ENCODE measurements around the gene CDK8.
"Not testable (repeated sequence)": the region's sequence is repeated elsewhere in the genome, so short reads cannot be mapped to it uniquely, and the experiment has no call there.

DNA sequence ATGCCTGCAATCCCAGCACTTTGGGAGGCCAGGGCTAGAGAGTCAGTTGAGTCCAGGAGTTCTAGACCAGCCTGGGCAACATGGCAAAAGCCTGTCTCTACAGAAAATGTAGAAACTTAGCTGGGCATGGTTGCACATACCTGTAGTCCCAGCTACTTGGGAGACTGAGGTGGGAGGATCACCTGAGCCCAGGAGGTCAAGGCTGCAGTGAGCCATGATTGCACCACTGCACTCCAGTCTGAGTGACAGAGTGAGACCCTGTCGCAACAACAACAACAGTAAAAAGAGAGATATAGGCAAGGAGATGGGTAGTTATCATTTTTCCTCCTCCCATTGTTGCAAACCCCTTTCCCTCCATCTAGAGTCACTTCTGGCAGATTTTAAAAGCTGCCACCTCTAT lies 62.2 kb downstream of the CDK8 start:
- not testable (repeated sequence) for TF ChIP-seq POLR2A (IDR thresholded peaks at IDR 0.05)
- TF ChIP-seq, protein P1, sequence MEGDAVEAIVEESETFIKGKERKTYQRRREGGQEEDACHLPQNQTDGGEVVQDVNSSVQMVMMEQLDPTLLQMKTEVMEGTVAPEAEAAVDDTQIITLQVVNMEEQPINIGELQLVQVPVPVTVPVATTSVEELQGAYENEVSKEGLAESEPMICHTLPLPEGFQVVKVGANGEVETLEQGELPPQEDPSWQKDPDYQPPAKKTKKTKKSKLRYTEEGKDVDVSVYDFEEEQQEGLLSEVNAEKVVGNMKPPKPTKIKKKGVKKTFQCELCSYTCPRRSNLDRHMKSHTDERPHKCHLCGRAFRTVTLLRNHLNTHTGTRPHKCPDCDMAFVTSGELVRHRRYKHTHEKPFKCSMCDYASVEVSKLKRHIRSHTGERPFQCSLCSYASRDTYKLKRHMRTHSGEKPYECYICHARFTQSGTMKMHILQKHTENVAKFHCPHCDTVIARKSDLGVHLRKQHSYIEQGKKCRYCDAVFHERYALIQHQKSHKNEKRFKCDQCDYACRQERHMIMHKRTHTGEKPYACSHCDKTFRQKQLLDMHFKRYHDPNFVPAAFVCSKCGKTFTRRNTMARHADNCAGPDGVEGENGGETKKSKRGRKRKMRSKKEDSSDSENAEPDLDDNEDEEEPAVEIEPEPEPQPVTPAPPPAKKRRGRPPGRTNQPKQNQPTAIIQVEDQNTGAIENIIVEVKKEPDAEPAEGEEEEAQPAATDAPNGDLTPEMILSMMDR (IDR thresholded peaks at IDR 0.05 in 4 of 5, conservative IDR thresholded peaks at IDR 0.05 in 1 of 5): not testable (repeated sequence)
